Nephron (organoid): ENCODE results near the gene JARID2.

Experiments used
- H3K27ac Mint-ChIP-seq, 3 experiments: 2 replicates each; pipeline ENCODE4 v1.8.0; 2020; ENCODE audit warnings: mixed read lengths in 3 of 3, mild to moderate bottlenecking in 2 of 3, moderate library complexity in 1 of 3
- H3K27me3 Mint-ChIP-seq: 2 replicates; pipeline ENCODE4 v1.8.0; 2021; ENCODE audit warnings: low read depth, mild to moderate bottlenecking, moderate library complexity, mixed read lengths
- H3K36me3 Mint-ChIP-seq: 2 replicates; pipeline ENCODE4 v1.8.0; 2020; ENCODE audit warnings: low read depth, mixed read lengths
- H3K4me1 Mint-ChIP-seq: 2 replicates; pipeline ENCODE4 v1.8.0; 2020; ENCODE audit warnings: mixed read lengths
- H3K4me3 Mint-ChIP-seq, 3 experiments: 2 replicates each; pipeline ENCODE4 v1.8.0; 2020; ENCODE audit warnings: mild to moderate bottlenecking in 3 of 3, mixed read lengths in 3 of 3, moderate library complexity in 2 of 3
- H3K9me3 Mint-ChIP-seq: 2 replicates; pipeline ENCODE4 v1.8.0; 2020; ENCODE audit warnings: mixed read lengths
- TF ChIP-seq, protein P1 (sequence below), 3 experiments: fragments of 200-600 bp; sonication (generic); IDR thresholded peaks; one replicate each; pipeline ENCODE4 v1.5.0; 2021; ENCODE audit warnings: antibody characterized with exemption in 3 of 3; ENCODE audit not compliant: unreplicated experiment in 3 of 3

The JARID2 gene

DNA sequence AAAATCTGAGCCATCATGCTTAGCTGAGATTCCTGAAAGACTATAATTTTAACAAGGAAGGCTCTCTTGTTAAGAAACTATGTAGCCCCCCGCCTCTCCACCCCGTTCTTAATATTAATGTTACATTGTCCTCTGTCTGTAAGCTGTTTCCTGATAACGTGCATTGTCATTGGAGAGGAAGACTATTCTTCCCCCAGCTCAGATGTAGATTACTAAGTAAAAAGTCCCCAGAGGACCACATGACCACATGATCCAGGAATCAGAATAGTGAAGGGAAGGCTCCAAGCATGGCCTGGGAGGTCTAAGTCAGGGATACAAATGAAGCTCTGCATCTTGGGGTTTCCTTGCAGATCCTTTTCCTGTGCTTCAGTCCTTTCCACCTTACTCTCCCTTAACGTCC lies 106.4 kb downstream of the JARID2 start:
- H3K4me3 Mint-ChIP-seq: no peak overlapping the region

DNA sequence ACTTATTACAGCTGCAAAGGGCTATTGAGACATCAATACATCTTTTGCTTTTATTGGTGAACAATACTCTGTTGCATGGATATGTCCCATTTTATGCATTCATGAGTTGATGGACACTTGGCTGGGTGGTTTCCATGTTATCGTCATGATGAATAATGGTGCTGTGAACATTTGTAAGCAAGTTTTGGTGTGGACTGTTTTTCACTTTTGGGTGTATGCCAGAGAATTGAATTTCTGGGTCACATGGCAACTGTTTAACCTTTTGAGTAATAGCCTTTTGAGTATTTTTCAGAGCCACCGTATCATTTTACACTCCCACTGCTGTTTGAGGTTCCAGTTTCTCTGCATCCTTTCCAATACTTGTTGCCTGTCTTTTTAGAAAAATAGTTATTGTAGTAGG lies 107.0 kb downstream of the JARID2 start:
- no peaks in the 10 kb centered on the region for H3K27me3 Mint-ChIP-seq
- H3K27ac Mint-ChIP-seq: no peak overlapping the region
- no peaks in the 10 kb centered on the region for H3K9me3 Mint-ChIP-seq
- H3K4me1 Mint-ChIP-seq: peaks cover 64% of the 10 kb centered on the region
- H3K4me3 Mint-ChIP-seq: no peak overlapping the region
- H3K36me3 Mint-ChIP-seq: peaks cover 9% of the 10 kb centered on the region
- TF ChIP-seq, protein P1, sequence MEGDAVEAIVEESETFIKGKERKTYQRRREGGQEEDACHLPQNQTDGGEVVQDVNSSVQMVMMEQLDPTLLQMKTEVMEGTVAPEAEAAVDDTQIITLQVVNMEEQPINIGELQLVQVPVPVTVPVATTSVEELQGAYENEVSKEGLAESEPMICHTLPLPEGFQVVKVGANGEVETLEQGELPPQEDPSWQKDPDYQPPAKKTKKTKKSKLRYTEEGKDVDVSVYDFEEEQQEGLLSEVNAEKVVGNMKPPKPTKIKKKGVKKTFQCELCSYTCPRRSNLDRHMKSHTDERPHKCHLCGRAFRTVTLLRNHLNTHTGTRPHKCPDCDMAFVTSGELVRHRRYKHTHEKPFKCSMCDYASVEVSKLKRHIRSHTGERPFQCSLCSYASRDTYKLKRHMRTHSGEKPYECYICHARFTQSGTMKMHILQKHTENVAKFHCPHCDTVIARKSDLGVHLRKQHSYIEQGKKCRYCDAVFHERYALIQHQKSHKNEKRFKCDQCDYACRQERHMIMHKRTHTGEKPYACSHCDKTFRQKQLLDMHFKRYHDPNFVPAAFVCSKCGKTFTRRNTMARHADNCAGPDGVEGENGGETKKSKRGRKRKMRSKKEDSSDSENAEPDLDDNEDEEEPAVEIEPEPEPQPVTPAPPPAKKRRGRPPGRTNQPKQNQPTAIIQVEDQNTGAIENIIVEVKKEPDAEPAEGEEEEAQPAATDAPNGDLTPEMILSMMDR (IDR thresholded peaks at IDR 0.05; ENCODE audit: unreplicated experiment in 3 of 3): no peak

More for the DNA sequence above, 106.4 kb downstream of the JARID2 start:
- peaks cover 9% of the 10 kb centered on the region for H3K36me3 Mint-ChIP-seq
- H3K4me1 Mint-ChIP-seq: peaks cover 58% of the 10 kb centered on the region
- no peaks in the 10 kb centered on the region for H3K27me3 Mint-ChIP-seq
- H3K9me3 Mint-ChIP-seq: no peaks in the 10 kb centered on the region
- H3K27ac Mint-ChIP-seq: no peak overlapping the region
- TF ChIP-seq, protein P1 (IDR thresholded peaks at IDR 0.05; ENCODE audit: unreplicated experiment in 3 of 3): no peak

DNA sequence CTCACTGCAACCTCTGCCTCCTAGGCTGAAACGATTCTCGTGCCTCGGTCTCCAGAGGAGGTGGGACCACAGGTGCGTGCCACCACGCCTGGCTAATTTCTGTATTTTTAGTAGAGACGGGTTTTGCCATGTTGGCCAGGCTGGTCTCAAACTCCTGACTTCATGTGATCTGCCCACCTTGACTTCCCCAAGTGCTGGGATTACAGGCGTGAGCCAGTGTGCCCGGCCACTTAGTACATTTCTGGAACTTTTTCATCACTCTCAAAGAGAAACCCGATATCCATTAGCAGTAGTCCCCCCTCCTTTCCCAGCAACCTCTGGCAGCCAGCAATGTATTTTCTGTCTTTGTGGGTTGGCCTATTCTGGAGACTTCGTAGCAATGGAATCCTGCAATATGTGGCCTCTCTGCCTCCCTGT lies 109.8 kb downstream of the JARID2 start:
- Mint-ChIP-seq H3K27ac (peak overlapping the region in 2 of 3 experiments; percentile 0 to 1), H3K4me1 (peaks cover 74% of the 10 kb centered on the region), H3K4me3 (no peak overlapping the region), H3K9me3 (no peaks in the 10 kb centered on the region), H3K36me3 (peaks cover 3% of the 10 kb centered on the region), H3K27me3 (no peaks in the 10 kb centered on the region)
- TF ChIP-seq, protein P1 (IDR thresholded peaks at IDR 0.05; ENCODE audit: unreplicated experiment in 3 of 3): no peak

DNA sequence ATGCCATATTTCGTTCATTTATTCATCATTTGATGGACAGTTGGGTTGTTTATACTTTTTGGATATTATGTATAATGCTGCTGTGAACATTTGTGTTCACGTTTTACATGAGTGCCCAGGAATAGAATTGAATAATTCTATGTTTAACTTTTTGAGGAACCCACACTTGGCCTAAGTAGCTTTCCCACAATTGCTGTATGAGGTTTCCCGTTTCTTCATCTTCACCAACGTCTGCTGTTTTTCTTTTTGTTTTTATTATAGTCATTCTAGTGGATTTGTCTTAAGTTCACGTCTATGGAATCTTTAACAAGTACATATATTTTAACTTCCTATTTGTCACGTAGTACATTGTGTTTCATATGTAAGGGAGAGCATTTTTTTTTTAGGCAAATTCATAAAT lies 110.3 kb downstream of the JARID2 start:
- Mint-ChIP-seq H3K36me3 (peaks cover 3% of the 10 kb centered on the region), H3K27me3 (no peaks in the 10 kb centered on the region), H3K9me3 (no peaks in the 10 kb centered on the region), H3K4me3 (no peak overlapping the region), H3K27ac (peak overlapping the region in 2 of 3 experiments; percentile 0 to 1), H3K4me1 (peaks cover 74% of the 10 kb centered on the region)
- TF ChIP-seq, protein P1 (IDR thresholded peaks at IDR 0.05; ENCODE audit: unreplicated experiment in 3 of 3): no peak

DNA sequence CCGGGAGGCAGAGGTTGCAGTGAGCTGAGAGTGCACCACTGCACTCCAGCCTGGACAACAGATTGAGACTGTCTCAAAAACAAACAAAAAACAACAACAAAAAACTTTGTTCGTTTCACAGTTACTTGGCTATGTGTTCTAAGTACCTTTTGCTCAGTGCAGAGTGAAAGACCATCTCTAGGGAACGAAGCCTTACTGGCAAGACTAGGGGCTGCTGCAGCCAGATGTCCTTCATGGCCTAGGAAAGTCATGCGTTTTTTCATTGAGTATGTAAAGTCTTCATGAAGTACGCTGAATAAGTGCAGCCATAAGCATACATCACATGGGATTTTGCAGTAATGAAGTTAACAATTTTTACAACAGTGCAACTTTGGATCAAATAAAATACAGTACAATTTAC lies 111.1 kb downstream of the JARID2 start:
- TF ChIP-seq, protein P1 (IDR thresholded peaks at IDR 0.05; ENCODE audit: unreplicated experiment in 3 of 3): no peak
- Mint-ChIP-seq H3K9me3 (no peaks in the 10 kb centered on the region), H3K4me3 (no peak overlapping the region), H3K36me3 (peaks cover 3% of the 10 kb centered on the region), H3K4me1 (peaks cover 66% of the 10 kb centered on the region), H3K27ac (peak overlapping the region in 2 of 3 experiments; percentile 41 to 70), H3K27me3 (no peaks in the 10 kb centered on the region)

DNA sequence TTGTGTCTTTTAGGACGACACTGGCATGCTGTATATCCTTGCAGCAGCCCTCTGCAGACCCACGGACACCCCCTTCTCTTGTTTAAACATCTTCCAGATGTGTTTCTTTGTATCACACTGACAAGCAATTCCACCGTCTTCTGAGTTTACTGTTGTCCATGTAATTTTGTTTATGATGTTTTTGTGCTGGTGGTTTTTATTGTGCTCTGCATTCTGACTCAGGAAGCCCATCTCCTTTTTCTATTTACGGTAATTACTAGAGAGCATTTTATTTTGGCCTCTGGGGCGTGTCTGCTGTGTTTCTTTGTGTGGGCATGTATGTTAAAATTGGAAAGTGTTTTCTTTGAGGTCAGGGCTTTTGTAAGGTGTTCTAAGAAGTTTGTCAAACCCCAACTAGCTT lies 111.9 kb downstream of the JARID2 start:
- Mint-ChIP-seq H3K4me3 (peak overlapping the region in 1 of 3 experiments; percentile 5), H3K27ac (peak overlapping the region; percentile 16 to 70 (median 41)), H3K36me3 (peaks cover 3% of the 10 kb centered on the region), H3K9me3 (no peaks in the 10 kb centered on the region), H3K4me1 (peaks cover 58% of the 10 kb centered on the region), H3K27me3 (no peaks in the 10 kb centered on the region)
- TF ChIP-seq, protein P1 (IDR thresholded peaks at IDR 0.05; ENCODE audit: unreplicated experiment in 3 of 3): no peak
